Measurements from ENCODE around the gene DDRGK1.

Gene DDRGK1

DNA sequence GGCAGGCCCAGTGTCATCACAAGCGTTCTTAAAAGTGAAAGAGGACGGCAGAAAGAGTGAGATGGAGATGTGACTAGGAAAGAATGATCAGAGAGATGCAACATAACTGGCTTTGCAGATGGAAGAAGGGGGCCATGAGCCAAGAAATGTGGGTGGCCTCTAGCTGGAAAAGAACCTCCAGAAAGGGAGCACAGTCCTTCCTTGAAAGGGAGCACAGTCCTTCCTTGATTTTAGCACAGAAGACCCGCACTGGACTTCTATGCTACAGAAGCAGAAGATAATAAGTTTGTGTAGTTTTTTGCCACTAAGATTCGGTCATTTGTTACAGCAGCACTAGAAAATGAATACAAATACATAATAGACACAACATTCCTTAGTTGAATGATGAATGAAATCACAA, 24.2 kb downstream of the DDRGK1 start:
- no peak for DNase-seq

DNA sequence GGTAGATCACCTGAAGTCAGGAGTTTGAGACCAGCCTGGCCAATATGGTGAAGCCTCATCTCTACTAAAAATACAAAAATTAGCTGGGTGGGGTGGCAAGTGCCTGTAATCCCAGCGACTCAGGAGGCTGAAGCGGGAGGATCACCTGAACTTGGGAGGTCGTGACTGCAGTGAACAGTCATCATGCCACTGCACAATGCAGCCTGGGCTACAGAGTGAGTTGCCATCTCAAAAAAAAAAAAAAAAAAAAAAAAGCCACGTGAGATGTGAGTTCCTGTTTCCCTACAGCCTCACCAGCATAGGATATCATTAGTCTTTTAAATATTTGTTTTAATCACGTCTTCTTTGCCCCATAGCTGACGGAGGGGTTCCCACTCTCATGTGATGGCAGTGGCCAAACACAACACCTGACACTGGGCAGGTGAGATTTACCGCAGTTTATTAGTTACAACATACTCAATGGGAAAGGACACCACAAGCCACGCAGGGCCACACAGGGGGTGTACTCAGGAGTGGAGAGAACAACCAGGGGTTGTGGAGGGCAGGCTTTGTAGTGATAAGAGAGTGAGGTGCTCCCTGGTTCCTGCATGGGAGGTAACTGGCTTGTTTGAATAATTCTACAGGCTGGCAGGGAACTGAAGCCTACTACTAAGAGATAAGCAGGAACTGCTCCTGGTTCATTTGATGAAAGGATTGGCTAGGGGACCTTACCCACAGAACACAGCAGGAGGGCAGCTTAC, 26.6 kb downstream of the DDRGK1 start:
- DNase-seq, result no peak

DNA sequence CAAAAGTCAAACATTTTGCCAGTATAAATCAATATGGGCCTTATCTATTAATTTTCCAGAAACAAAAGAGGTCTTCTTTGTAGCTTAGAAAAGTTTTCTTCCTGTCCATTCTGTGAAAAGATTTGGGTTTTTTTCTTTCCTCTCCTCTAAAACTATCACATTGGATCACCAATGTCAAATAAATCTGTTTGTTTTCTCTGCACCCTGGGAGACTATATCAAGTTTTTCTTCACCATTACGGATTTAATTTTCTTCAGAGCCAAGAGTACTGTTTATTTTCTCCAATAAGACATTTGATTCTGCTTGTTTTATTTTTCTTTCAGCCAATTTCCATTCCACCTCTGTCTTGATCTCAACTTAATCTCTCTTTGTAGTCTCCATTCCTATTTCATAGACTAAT, 29.2 kb downstream of the DDRGK1 start:
- no peak for DNase-seq

GRCh38 chr20:3174442-3175261, 29.8 kb downstream of the DDRGK1 start:
- DNase-seq, result no peak

DNA sequence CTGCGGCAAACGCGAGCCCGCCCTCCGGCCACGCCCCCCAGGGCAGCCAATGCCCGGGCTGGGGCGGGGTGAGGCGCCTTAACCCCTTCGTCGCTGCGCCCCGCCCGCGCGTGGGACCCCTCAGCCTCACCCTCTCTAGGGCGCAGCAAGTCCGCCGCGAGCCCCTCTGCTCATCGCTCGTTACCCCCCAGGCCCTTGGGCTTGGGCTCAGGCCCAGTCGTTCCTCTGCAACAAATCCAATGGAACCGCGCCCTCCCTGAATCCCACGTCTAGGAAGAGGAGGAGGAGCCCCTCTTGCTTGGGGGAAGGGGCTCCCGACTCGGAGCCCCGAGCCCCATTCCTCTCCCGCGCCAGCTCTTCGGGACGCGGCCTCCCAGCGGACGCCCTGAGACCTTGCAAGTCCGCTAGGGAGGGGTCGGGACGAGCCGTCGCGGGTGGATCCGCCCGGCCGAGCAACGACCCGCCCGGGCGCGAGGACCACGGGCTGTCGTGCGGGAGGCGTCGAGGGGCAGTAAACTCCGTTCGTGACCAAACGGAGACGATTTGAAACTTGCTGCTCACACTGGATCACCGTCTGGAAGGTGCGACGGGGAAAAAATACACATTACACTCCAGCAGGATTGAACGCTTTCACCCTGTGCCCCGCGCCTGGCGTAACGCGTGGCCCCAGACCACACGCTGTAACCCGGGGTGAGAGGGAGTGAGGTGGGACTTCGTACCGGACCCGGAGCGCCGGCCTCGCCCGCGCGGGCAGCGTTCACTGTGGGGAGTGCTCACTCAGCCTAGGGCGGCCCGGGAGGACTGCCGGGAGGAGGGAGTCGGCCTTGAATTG, 30.7 kb downstream of the DDRGK1 start:
- DNase-seq, result peak; percentile 94 to 95

- DNase-seq, result peak; percentile 74 to 81
Observed at GRCh38 chr20:3172933-3173609, 31.4 kb downstream of the DDRGK1 start, which contains the start of gene LZTS3. Gene LZTS3, minus strand, starts transcription at chr20:3173549. Its CDS starts 6,386 bp downstream, at chr20:3167163.

- DNase-seq, result no peak
Observed at GRCh38 chr20:3172126-3172932, 32.2 kb downstream of the DDRGK1 start.

GRCh38 chr20:3171391-3172125, 32.9 kb downstream of the DDRGK1 start:
- DNase-seq, result no peak

GRCh38 chr20:3168829-3169590, 35.5 kb downstream of the DDRGK1 start:
- no peak for DNase-seq

DNA sequence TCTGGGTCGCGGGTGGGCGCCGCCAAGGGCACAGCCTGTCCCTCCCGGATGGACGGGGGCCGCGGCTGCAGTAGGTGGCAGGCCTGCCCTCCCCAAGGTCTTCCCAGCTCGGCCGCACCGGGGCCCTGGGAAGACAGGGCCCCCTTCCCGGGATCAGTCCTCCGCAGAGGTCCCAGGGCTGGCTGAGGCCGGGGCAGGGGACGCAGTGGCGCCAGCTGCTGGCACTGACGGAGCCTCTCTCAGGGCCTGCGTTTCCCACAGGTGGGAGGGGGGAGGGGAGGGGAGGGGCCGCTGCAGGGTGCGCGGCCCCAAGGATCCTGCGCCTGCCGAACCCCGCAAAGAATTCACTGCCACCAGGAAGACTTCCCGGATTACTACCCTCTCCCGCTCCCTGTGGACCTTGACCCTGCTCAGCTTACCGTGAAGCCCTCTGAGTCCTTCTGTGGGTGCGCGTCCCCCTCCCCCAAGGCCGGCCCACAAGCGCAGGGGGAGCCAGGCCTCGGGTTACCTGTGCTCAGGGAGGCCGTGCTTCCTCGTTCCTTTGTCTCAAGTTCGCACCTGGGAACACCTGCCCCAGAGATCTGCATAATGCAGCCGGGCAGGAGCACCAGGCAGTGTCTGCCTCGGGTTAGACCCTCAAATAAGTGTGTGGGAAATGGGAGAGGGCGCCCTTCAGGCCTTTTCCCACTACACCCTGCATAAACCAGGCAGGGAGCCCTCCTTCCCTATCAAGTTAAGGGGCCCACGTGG, 36.2 kb downstream of the DDRGK1 start:
- no peak for DNase-seq

DNA sequence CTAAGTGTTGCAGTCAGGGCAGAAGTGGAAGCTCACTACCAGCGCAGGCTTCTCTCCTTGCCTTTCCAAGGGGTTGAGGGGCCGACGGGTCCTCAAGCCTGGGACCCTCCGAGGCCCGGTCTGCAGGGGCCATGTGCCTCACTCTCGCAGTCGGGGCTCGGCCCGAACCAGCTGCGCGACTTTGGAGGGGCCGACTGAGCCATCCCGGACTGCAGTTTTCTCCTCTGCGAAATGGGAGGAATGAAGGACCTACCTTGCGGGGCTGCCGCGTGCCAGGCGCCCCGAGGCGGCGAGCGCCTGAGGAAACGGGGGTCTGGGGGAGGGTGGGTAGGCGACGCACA, 36.8 kb downstream of the DDRGK1 start:
- no peak for DNase-seq

DNA sequence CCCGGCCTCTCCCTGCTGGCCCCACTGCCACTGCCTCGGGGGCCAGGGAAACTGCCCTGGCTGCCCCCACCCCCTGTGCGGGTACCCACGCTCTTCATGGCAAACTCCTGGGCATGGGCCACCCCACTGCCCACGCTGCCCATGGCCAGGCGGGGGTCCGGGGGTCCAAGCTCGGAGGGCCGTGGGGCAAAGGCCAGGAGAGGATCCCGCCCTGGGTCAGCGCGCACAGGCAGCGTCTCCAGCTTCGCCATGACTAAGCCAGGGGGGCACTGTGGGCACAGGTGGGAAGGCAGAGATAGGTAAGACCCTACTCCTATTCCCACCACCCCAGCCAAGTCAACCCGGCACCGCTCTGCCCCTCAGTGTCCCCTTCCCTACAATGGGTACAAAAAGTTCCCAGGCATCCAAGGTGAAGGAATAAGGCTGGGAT, 37.6 kb downstream of the DDRGK1 start:
- DNase-seq, result no peak

DNA sequence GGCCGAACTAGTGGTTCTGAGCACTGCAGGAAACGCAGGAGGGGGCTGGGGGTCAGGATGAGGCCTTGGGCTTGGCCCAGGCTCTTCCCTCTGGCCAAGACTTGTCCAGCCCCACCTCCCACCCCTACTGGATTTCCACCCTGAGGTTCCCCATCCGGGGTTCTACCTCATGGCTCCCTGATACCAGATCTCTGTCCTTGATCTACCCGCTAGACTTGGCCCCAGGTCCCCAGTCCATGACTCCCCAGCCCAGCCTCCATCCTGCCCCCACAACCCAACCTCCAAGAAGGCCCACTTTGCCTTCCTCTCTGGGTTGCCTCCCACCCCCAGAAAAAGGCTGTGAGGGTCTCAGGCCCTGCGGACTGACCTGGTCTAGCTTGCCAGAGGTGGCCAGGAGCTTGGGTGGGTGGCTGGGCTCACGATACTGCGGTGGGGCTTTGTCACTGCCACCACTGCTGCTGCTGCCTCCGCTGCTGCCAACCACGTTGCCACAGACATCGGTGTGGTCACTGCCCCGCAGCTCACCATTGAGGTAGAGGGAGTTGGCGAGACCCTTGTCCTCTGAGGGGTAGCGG, 38.1 kb downstream of the DDRGK1 start:
- no peak for DNase-seq

DNA sequence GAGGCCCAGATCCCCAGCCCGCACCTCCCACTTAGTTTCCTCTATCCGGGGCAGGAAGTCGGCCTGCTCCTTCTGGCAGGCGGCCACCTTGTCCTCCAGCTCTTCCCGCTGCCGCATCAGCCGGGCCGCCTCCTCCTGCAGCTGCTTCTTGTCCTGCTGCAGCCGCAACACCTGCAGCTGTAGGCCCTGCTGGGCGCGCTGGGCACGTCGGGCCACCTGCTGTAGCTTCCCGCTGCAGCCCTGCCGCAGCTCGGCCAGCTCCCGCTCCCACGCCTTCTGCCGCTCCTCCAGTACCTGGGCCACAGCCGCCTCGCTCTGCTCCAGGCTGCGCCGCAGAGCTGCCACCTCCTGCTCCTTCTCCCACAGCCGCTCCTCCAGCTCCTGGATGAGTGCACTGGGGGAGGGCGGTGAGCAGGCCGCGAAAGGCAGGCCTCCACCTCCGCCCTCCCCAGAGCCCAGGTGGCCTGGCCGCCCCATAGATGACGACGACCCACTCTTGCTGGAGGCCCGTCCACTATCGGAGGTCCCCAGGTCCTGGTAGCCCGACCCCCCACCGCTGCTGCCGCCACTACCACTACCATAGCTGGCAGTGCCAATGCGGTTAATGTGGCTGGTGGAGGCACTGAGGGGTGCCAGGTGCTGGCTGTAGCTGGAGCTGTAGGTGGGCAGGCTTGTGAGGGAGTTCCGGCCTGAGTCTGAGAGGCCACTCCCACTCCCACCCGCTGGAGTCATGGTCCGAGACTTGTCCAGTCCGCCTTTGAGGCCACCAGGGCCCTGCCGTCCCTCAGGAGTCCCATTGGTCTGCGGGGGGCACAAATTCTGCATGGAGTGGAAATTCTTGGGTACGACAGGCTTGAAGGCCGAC, 38.8 kb downstream of the DDRGK1 start:
- DNase-seq, result no peak

GRCh38 chr20:3164763-3165410, 39.6 kb downstream of the DDRGK1 start:
- DNase-seq, result no peak

DNA sequence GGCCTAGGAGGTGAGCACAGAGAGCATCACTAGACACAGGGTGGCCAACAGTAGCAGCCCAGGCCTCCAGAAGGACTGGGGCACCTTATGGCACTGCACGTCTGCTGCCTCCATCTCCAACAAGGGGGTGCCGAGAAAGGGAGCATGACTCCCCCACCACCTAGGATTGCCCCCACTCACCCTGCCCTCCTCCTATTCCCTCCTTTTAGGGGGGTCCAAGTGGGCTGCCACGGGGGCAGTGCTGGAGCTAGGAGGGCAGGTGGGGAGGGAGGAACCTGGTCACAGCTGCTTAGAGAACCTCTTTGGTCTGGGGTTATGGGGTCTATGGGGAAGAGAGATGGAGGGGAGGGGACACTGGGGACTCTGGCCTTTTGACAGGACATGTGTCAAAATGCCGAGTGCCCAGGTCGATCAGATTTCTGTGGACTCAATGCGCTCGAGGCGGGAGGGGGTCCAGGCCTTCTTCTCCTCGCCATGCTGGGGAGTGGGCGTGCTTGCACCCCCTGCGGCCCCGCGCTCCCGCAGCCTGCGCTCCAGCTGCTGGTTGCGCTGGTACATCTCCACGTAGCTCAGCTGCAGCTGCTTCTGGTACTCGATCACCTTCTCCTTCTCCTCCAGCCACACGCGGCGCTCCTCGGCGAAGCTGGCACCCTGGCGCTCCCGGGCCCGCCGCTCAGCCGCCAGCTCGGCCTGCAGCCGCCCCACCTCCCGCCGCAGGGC, 40.3 kb downstream of the DDRGK1 start:
- DNase-seq, result no peak

All from stimulated activated CD4-positive, alpha-beta T cell treated with anti-CD3 and anti-CD28 coated beads, Interleukin-2, amount 100 ng/mL, for 24 hours (primary cell).